ENCODE data around the gene ATXN7L1. TPM values are rescaled to one million over a fixed set of nuclear protein-coding genes. Genes with fewer than 3 reads are reported as not detected.

ATXN7L1 gene
- total RNA-seq, 4 donors from 2014 or later, result 5.9 to 21.2 (median 7.7) TPM

- Histone ChIP-seq H3K9me3 (no peaks in the 10 kb centered on the region), H3K27me3 (no peaks in the 10 kb centered on the region), H3K27ac (peak overlapping the region in 2 of 4 donors; percentile 51 to 76), H3K4me3 (no peak overlapping the region), H3K4me1 (peaks cover 6 to 52% (median 23%) of the 10 kb centered on the region in 3 donors), H3K36me3 (no peaks in the 10 kb centered on the region)
- TF ChIP-seq CTCF (IDR thresholded peaks at IDR 0.05) (no peak), EP300 (IDR thresholded peaks at IDR 0.05) (no peak), POLR2A (IDR thresholded peaks at IDR 0.05) (no peak), POLR2AphosphoS5 (IDR thresholded peaks at IDR 0.05) (no peak)
- no peak for ATAC-seq
- WGBS, 2 donors (ENCODE audit: low coverage in 1 of 2), result 13 to 62% methylated on average over 1 to 2 of the region's 2 CpGs
These were observed 37.1 kb downstream of the ATXN7L1 start for GRCh38 chr7:105839266-105839665.

- peak; percentile 15 for ATAC-seq
- H3K9me3 ChIP-seq, result no peaks in the 10 kb centered on the region
- H3K4me3 ChIP-seq, result no peak overlapping the region
- peaks cover 6 to 52% (median 23%) of the 10 kb centered on the region in 3 donors for H3K4me1 ChIP-seq
- TF ChIP-seq EP300 (IDR thresholded peaks at IDR 0.05) (no peak), CTCF (IDR thresholded peaks at IDR 0.05) (no peak), POLR2AphosphoS5 (IDR thresholded peaks at IDR 0.05) (no peak), POLR2A (IDR thresholded peaks at IDR 0.05) (no peak)
- H3K36me3 ChIP-seq, result no peaks in the 10 kb centered on the region
- 29% methylated on average over 8 to 9 of the region's 10 CpGs for WGBS, 2 donors (ENCODE audit: low coverage in 1 of 2)
- H3K27me3 ChIP-seq, result no peaks in the 10 kb centered on the region
- peak overlapping the region; percentile 8 to 76 (median 60) for H3K27ac ChIP-seq
These were observed 37.7 kb downstream of the ATXN7L1 start for GRCh38 chr7:105838627-105839231.

- 61% methylated on average over 12 to 15 of the region's 22 CpGs for WGBS, 2 donors (ENCODE audit: low coverage in 1 of 2)
- TF ChIP-seq POLR2A (IDR thresholded peaks at IDR 0.05) (no peak), CTCF (IDR thresholded peaks at IDR 0.05) (no peak), POLR2AphosphoS5 (IDR thresholded peaks at IDR 0.05) (no peak), EP300 (IDR thresholded peaks at IDR 0.05) (no peak)
- peak overlapping the region; percentile 8 to 76 (median 60) for H3K27ac ChIP-seq
- no peaks in the 10 kb centered on the region for H3K36me3 ChIP-seq
- ATAC-seq, result peak; percentile 41
- H3K4me3 ChIP-seq, result no peak overlapping the region
- no peaks in the 10 kb centered on the region for H3K9me3 ChIP-seq
- H3K27me3 ChIP-seq, result no peaks in the 10 kb centered on the region
- peaks cover 6 to 52% (median 23%) of the 10 kb centered on the region in 3 donors for H3K4me1 ChIP-seq
These were observed 38.4 kb downstream of the ATXN7L1 start for GRCh38 chr7:105837765-105838626.

- Histone ChIP-seq H3K27me3 (no peaks in the 10 kb centered on the region), H3K4me1 (peaks cover 7 to 56% (median 31%) of the 10 kb centered on the region in 3 donors), H3K4me3 (no peak overlapping the region), H3K36me3 (no peaks in the 10 kb centered on the region), H3K27ac (no peak overlapping the region), H3K9me3 (no peaks in the 10 kb centered on the region)
- TF ChIP-seq POLR2A (IDR thresholded peaks at IDR 0.05) (no peak), POLR2AphosphoS5 (IDR thresholded peaks at IDR 0.05) (no peak), CTCF (IDR thresholded peaks at IDR 0.05) (no peak), EP300 (IDR thresholded peaks at IDR 0.05) (no peak)
- no peak for ATAC-seq
- 85 to 88% methylated on average over 4 of the region's 4 CpGs for WGBS, 2 donors (ENCODE audit: low coverage in 1 of 2)
These were observed 41.0 kb downstream of the ATXN7L1 start for GRCh38 chr7:105835441-105835840.

Data from gastroesophageal sphincter (tissue), 4 donors.